ENCODE results near the gene KCNQ1OT1. TPM values are rescaled to one million over a fixed set of nuclear protein-coding genes. Genes with fewer than 3 reads are reported as not detected.

Gene KCNQ1OT1
- total RNA-seq, 1 donor from 2014 or later = 4.8 TPM

Other genes with a start within 250 kb of the KCNQ1OT1 start
- 25.3 and 28.5 TPM in 2 replicates for gene CDKN1C, start 185.8 kb upstream of the KCNQ1OT1 start, total RNA-seq
- gene PHLDA2, start 229.4 kb upstream of the KCNQ1OT1 start, total RNA-seq = 2.0 and 4.9 TPM in 2 replicates